Stimulated activated CD4-positive, alpha-beta T cell treated with anti-CD3 and anti-CD28 coated beads, TNF-alpha, amount 100 ng/mL, for 24 hours (primary cell): ENCODE results near the gene SCN7A.
"Not testable (repeated sequence)": the region's sequence is repeated elsewhere in the genome, so short reads cannot be mapped to it uniquely, and the experiment has no call there.

Experiments used
- DNase-seq, 3 experiments: peaks; one replicate each; pipeline ENCODE4 v3.0.0-alpha.2; 2020; ENCODE audit warnings: low read depth in 3 of 3

Gene SCN7A

GRCh38 chr2:166454006-166454595 lies 39.9 kb downstream of the SCN7A start:
- DNase-seq: no peak

GRCh38 chr2:166451468-166451867 lies 42.6 kb downstream of the SCN7A start:
- DNase-seq: no peak

DNA sequence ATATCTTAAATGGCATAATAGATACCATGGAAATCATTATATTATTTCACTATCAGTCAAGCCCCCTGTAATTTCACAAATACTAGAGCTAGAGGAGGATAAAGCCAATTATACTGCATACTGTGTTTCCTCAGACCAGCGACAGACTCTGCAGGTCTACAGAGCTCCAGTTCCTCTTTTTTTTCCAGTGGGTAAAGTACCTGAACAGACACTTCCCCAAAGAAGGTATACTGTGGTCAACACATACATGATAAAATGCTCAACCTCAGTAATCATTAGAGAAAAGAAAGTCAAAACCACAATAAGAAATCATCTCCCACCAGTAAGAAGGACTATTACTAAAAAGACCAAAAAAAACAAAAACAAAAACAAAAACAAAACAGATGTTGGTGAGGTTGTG lies 44.6 kb downstream of the SCN7A start:
- DNase-seq: no peak

DNA sequence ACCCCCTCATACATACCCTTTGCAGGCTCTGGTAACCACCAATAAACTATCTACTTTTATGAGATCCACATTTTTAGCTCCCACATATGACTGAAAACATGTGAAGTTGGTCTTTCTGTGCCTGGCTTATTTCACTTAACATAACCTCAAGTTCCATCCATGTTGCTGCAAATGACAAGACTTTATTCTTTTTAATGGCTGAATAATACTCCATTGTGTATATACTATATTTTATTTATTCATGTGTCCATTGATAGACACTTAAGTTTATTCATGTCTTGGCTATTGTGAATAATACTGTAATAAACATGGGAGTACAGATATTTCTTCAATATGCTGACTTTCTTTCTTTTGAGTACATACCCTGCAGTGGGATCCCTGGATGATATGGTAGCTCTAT lies 45.9 kb downstream of the SCN7A start:
- no peak for DNase-seq

GRCh38 chr2:166444306-166444705 lies 49.7 kb downstream of the SCN7A start:
- DNase-seq: no peak

DNA sequence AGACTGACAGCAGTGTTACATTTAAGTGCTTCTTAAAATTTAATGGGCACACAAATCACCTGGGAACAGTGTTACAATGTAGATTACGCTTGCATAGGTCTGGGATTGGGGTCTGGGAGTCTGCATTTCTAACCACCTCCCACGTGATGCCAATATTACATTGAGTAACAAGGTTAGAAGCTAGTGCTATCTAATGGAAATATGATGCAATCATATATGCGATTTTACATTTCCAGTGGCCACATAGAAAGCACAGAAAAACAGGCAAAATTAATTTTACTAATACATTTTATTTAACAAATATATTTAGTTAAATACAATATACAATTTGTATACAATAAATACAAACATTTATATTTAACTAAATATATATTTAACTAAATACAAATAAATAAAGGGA lies 53.7 kb downstream of the SCN7A start:
- no peak for DNase-seq

DNA sequence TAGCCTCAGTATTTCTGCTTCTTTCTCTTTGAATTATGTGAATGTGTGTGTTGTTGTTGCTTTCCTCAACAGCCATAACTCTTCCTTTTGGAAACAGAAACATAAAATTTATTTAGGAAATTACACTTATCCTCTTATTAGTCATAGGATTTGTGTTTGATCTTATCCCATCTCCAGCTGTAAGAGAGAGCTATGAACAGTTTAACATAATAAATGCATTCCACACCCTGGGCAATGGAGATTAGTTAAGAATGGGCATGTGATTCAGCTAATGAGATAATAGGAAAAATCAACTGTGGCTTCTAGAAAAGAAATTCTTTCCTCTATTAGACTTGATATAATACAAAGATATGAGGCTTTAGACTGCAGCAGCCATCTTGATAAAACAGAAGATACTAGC lies 55.0 kb downstream of the SCN7A start:
- no peak for DNase-seq

DNA sequence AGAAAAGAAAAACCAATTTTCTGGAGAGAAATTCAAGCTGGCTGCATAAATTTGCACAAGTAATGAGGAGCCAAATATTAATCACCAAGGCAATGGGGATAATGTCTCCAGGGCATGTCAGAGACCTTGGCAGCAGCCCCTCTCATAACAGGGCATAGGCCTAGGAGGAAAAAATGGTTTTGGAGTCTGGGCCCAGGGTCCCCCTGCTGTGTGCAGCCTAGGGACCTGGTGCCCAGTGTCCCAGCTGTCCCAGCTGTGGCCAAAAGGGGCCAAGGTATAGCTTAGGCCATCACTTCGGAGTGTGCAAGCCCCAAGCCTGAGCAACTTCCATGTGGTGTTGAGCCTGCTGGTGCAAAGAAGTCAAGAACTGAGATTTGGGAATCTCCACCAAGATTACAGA lies 57.1 kb downstream of the SCN7A start:
- DNase-seq: no peak

DNA sequence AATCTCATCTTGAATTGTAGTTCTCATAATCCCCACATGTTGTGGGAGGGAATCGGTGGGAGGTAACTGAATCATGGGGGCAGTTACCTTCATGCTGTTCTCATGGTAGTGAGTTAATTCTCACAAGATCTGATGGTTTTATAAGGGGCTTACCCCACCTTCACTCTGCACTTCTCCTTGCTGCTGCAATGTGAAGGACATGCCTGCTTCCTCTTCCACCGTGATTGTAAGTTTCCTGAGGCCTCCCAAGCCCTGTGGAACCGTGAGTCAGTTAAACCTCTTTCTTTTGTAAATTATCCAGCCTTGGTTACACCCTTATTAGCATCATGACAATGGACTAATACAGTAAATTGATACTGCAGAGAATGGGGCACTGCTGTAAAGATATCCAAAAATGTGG lies 57.9 kb downstream of the SCN7A start:
- DNase-seq: no peak

DNA sequence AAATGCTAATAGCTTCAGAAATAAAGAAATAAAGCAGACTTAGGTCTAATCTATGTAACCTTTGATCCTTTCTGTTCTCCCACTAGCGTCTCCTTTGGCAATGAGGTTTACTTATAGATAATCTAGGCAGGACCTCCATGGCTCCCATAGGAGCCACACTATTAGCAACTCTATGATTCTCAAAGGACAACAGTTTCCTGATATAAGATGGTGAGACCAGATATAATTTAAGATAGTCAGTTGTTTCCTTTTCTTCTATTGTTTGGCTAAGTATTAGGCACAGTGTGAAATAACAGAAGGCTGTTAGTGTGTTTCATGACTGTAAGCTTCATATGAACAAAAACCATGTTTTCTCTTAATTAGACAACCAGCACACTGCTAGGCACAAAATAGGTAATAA lies 59.6 kb downstream of the SCN7A start:
- DNase-seq: no peak

- DNase-seq: no peak
These were observed 60.6 kb downstream of the SCN7A start for GRCh38 chr2:166433457-166433856.

GRCh38 chr2:166432331-166432730 lies 61.7 kb downstream of the SCN7A start:
- no peak for DNase-seq

GRCh38 chr2:166424841-166425240 lies 69.2 kb downstream of the SCN7A start:
- no peak for DNase-seq

DNA sequence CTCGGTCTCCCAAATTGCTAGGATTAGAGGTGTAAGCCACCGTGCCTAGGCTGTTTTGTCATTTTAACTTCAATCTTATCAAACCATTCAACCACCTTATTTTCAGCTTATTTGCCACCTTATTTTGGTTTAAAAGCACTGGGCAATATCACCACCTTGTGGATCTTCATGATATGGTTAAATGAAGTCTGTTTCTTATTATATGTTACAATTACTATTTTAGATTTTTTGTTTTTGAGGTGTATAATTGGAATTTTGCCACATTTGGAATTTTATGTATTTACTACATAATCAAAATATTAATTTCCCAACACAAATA lies 74.5 kb downstream of the SCN7A start:
- DNase-seq: no peak

- no peak for DNase-seq
These were observed 75.0 kb downstream of the SCN7A start for GRCh38 chr2:166418853-166419615.

GRCh38 chr2:166417669-166418068 lies 76.4 kb downstream of the SCN7A start:
- DNase-seq: no peak

- DNase-seq: no peak
These were observed 80.8 kb downstream of the SCN7A start for GRCh38 chr2:166413255-166413654.

DNA sequence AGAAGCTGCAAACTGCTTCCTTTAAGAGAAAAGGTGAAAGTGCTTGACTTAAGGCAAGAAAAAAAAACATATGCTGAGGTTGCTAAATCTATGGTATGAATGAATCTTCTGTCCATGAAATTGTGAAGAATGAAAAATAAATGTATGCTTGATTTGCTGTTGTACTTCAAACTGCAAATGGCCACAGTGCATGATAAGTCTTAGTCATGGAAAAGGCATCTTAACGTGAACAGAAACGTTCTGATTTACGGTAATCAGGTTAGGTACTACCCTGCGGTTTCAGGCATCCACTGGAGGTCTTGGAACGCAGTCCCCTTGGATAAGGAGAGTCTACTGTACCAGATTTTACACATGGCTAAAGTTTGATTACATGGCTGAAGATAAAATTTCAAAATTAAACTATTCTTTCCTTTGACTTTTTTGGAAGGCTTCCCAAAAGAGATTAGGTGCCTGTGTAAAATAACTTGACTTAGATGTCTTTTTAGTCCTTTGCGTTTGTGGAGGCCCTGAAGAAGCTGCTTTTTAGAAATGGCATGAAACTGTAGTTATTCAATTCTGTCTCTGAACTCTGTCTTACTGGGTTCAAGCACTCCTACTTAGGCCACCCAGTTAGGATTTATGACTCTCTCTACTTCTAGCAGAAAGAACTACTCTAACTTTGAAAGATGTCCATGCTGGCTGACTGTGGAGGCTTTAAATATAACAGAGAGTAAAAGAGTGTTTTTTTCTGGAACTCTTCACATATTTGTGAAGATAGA lies 82.4 kb downstream of the SCN7A start:
- no peak for DNase-seq

DNA sequence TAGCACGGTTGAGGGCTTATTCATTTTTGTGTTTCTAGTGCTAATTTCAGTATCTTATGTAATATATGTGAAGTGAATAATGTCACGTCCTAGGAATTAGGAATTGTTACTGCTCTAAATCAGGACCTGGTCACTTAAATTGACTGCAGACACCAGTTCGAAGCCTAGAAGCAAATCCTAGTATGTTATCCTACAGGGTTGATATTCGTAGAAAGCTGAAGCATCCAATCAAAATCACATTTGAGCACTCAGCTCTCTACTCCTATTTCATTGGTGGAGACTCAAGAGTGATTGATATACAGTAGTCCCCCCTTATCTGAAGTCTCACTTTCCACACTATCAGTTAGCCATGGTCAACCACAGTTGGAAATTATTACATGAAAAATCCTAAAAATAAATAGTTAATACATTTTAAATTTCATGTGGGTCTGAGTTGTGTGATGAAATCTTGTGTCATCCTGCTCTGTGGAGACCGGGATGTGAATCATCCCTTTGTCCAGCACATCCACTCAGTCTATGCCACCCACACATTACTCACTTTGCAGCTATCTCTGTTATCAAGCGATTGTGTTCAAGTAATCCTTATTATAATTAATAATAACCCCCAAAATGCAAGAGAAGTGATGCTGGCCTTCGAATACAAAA lies 83.1 kb downstream of the SCN7A start:
- no peak for DNase-seq

DNA sequence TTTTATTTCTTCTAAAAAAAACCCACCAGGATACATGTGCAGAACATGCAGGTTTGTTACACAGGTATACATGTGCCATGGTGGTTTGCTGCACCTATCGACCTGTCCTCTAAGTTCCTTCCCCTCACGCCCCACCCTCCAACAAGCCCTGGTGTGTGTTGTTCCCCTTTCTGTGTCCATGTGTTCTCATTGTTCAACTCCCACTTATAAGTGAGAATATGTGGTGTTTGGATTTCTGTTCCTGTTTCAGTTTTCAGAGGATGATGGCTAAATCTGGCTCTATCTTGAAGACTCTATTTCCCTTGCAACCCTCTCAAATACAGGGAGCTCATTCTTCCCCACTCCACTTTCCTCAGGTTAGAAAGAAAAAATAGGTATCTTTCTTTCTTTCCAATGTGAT lies 86.3 kb downstream of the SCN7A start:
- DNase-seq: not testable (repeated sequence)

DNA sequence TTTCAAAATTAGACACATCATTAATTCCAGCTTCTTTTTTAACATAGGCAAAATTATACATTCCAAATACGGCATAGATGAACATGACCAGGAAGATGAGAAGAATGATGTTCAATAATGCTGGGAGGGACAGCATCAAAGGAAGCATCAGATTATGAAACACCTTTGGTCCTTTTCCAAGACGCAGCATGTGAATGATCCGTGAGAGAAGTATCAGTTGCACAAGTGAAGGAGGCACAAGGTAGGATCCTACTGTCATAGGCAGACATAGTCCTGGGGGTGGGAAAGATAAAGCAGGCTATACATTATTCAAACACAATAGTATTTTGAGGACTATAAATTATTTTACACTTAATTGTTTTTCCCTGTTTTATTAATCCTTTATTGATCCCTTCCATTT lies 87.7 kb downstream of the SCN7A start:
- DNase-seq: no peak

DNA sequence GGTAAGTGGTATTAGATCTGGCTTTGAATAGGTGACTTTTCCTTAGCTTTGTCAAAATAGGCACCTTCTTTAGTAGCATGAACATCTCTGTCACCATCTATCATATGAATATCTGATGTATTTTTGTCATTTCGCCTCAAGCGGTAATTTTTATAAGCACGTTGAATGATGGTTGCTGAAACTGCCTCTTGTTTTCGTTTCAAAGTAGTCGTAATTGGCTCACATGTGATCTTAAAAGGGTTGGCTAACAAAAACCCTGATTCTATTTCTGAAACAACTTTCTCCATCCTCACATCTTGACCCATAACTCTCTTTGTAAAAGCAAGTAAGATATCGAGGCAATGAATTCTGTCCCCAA lies 88.5 kb downstream of the SCN7A start:
- DNase-seq: no peak
